GM12878 (cell line): ENCODE data around the gene CPVL.

Experiments used
- BCL3 ChIP-seq: IDR thresholded peaks from 2 replicates; pipeline ENCODE4 v1.6.1; 2011; ENCODE audit warnings: borderline replicate concordance, low read depth, mild to moderate bottlenecking, moderate library complexity, low read length; ENCODE audit not compliant: insufficient read depth, poor library complexity, severe bottlenecking
- CTCF ChIP-seq, 3 experiments: IDR thresholded peaks in 2 of 3; conservative IDR thresholded peaks in 1 of 3; 2 replicates each; pipeline ENCODE4 v1.5.1; 2011; ENCODE audit warnings: low read depth in 3 of 3, low read length in 3 of 3, mild to moderate bottlenecking in 3 of 3, control low read depth in 2 of 3, moderate library complexity in 2 of 3, inconsistent platforms in 1 of 3, mixed read lengths in 1 of 3; ENCODE audit not compliant: control insufficient read depth in 2 of 3, insufficient read depth in 1 of 3; ENCODE audit errors: extremely low read depth in 1 of 3
- E2F4 ChIP-seq: IDR thresholded peaks from 2 replicates; pipeline ENCODE4 v1.6.1; 2012; ENCODE audit warnings: low read depth, low read length, improper control_type of control experiment
- HDGF ChIP-seq: fragments of 450-650 bp; IDR thresholded peaks from 2 replicates; pipeline ENCODE4 v1.6.1; 2016; ENCODE audit warnings: antibody characterized with exemption
- KLF5 ChIP-seq: fragments of 450-650 bp; IDR thresholded peaks from 2 replicates; pipeline ENCODE4 v1.6.1; 2014; ENCODE audit warnings: mild to moderate bottlenecking; ENCODE audit not compliant: partially characterized antibody
- MEF2A ChIP-seq: IDR thresholded peaks from 2 replicates; pipeline ENCODE4 v1.6.1; 2011; ENCODE audit warnings: low read depth, mild to moderate bottlenecking, low read length, moderate library complexity; ENCODE audit not compliant: insufficient read depth
- NFIC ChIP-seq: IDR thresholded peaks from 2 replicates; pipeline ENCODE4 v1.6.1; 2012; ENCODE audit warnings: low read depth, mild to moderate bottlenecking, inconsistent platforms, low read length, moderate library complexity
- NRF1 ChIP-seq: conservative IDR thresholded peaks from 2 replicates; pipeline ENCODE4 v1.6.1; 2011; ENCODE audit warnings: mild to moderate bottlenecking, low read depth, low read length, improper control_type of control experiment
- POLR2A ChIP-seq: IDR thresholded peaks from 2 replicates; pipeline ENCODE4 v1.6.1; 2011; ENCODE audit warnings: low read depth, mild to moderate bottlenecking, low read length
- RFX5 ChIP-seq: IDR thresholded peaks from 2 replicates; pipeline ENCODE4 v1.6.1; 2011; ENCODE audit warnings: low read depth, low read length, improper control_type of control experiment
- SMAD1 ChIP-seq: fragments of 450-650 bp; IDR thresholded peaks from 2 replicates; pipeline ENCODE4 v1.6.1; 2018; ENCODE audit warnings: mild to moderate bottlenecking, low read depth; ENCODE audit not compliant: partially characterized antibody
- SPI1 ChIP-seq: IDR thresholded peaks from 2 replicates; pipeline ENCODE4 v1.6.1; 2011; ENCODE audit warnings: low read depth, mild to moderate bottlenecking, low read length, moderate library complexity, borderline replicate concordance; ENCODE audit not compliant: insufficient read depth
- TCF12 ChIP-seq: IDR thresholded peaks from 2 replicates; pipeline ENCODE4 v1.6.1; 2011; ENCODE audit warnings: low read depth, mild to moderate bottlenecking, low read length

- TF ChIP-seq MEF2A (no peak), POLR2A (no peak), E2F4 (no peak), NFIC (no peak), NRF1 (no peak), SMAD1 (no peak), RFX5 (no peak), CTCF (IDR thresholded peaks at IDR 0.05 in 2 of 3, conservative IDR thresholded peaks at IDR 0.05 in 1 of 3; ENCODE audit: control insufficient read depth in 2 of 3, extremely low read depth in 1 of 3, insufficient read depth in 1 of 3, low read depth in 3 of 3, low read length in 3 of 3) (no peak), KLF5 (no peak), TCF12 (no peak), HDGF (no peak), SPI1 (no peak), BCL3 (no peak)
Observed at GRCh38 chr7:29005829-29006228, 140.5 kb downstream of the CPVL start.
